GM19239 (cell line): ENCODE results near the gene FUT6.

ENCODE experiments used
- DNase-seq: peaks from one replicate; pipeline ENCODE4 v3.0.0; 2011; ENCODE audit warnings: low spot score; ENCODE audit not compliant: insufficient read length
- FAIRE-seq: peaks from 2 replicates; lab custom pipeline; 2011; peaks lifted over from hg19 to GRCh38; lab: Jason Lieb, UNC

The FUT6 gene

GRCh38 chr19:5809053-5809452 lies 30.4 kb downstream of the FUT6 start:
- FAIRE-seq (no peak), DNase-seq (no peak)

DNA sequence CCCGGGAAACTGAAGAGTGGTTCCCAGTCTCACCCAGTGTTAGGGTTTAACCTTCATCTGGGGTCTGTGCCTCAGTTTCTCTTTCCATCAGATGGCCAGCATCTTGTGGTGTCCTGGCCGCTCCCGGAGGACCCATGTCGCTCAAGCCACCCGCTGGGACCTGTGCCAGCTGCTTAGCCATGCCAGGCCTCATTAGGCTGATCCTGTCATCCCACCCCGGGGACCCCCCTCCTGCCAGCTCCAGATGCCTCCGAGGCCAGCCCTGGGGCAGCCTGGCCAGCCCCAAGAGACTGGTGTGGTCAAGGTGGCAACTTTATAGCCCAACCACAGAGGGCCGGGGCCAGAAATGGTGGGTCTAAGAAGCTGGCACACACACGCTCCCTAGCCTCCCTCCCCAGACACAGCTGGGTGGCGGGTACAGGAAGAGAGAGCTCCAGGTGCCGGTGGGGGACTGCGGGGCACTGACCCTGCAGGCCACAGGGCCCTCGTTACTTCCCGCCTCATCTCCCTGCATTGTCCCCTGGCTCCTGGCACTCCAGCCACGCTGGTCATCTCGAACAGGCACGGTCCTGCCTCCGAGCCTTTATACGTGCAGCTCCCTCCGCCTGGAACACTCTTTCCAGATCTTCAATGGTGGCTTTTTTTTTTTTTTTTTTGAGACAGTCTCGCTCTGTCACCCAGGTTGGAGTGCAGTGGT lies 31.2 kb downstream of the FUT6 start:
- DNase-seq: no peak
- FAIRE-seq: no peak

DNA sequence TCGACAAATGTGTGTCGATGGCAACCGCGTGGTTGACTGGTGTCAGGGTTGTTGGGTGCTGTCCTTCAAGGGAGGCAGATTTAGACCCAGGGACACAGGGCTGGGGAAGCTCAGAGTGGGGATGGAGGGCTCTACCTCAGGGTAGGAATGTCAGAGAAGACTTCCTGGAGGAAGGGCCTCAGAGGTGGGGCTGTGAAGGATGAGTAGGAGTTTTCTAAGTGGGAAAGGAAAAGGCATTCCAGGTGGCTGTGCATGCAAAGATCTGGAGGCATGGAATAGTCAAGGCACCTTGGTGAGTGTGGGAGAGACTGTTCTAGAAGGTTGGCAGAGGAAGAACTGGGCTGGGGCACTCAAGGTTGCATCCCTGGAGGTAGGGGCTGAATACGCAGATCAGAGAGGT lies 32.6 kb downstream of the FUT6 start:
- no peak for DNase-seq
- no peak for FAIRE-seq

GRCh38 chr19:5806133-5806489 lies 33.4 kb downstream of the FUT6 start:
- FAIRE-seq: no peak
- DNase-seq: no peak

GRCh38 chr19:5805462-5806132 lies 33.9 kb downstream of the FUT6 start:
- no peak for FAIRE-seq

GRCh38 chr19:5804516-5805461 lies 34.7 kb downstream of the FUT6 start, which contains the start of gene NRTN:
NRTN (plus strand) TSS chr19:5805067; CDS start chr19:5824166, 19,099 bp downstream.
- peak; percentile 86 for DNase-seq
- no peak for FAIRE-seq

More at GRCh38 chr19:5805462-5806132, 33.9 kb downstream of the FUT6 start:
- peak; percentile 58 for DNase-seq

GRCh38 chr19:5803752-5804515 lies 35.6 kb downstream of the FUT6 start:
- FAIRE-seq (peak; percentile 85), DNase-seq (peak; percentile 100)

DNA sequence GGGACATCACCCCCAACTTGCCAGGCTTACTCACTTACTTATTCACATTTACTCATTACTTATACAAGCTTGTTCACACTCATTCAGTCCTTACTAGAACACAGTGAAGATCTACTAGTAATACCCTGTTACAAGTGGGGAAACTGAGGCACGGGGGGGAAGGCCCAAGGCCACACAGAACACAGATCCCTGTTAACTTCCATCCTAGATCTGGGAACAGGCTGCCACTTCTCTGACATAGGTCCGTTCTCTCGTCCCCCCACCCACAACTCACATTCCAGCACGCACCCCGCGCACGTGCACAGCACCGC lies 36.1 kb downstream of the FUT6 start:
- FAIRE-seq: no peak

DNA sequence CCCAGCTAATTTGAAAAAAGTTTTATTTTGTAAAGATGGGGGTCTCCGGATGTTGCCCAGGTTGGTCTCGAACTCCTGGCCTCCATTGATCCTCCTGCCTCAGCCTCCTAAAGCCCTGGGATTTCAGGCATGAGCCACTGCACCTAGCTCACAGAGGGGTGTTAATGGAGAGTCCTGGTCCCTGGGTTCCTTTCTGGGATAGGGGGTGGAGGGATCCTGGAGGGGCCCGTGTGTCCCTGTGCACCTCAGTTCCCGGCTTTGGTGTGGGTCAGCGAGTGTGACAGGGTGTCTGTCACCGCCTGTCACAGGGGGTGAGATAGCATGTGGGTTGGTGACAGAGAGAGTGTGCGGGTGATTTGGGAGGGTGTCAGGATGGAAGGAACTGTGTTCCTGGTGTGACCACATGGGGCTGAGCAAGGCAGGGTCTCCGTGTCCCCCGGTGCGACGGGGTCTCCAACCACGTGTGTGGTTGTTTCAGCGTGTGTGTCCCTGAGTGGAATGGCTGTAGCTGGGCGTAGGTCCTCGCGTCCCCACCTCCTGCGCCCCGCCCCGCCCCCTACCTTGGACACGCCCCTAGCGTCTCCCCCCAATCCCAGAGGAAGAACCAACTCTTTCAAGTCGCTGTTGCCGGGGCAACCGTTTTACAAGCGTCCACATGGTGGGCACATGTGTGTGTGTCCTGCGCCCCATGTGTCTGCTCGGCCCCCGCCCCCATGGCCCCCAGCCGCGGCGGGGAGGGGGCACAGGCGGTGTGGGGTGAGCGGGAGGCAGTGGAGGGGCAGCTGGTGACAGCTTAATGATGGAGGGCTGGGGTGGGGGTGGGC lies 37.5 kb downstream of the FUT6 start:
- FAIRE-seq (no peak), DNase-seq (no peak)

More for the DNA sequence above, 36.1 kb downstream of the FUT6 start:
- DNase-seq: no peak

DNA sequence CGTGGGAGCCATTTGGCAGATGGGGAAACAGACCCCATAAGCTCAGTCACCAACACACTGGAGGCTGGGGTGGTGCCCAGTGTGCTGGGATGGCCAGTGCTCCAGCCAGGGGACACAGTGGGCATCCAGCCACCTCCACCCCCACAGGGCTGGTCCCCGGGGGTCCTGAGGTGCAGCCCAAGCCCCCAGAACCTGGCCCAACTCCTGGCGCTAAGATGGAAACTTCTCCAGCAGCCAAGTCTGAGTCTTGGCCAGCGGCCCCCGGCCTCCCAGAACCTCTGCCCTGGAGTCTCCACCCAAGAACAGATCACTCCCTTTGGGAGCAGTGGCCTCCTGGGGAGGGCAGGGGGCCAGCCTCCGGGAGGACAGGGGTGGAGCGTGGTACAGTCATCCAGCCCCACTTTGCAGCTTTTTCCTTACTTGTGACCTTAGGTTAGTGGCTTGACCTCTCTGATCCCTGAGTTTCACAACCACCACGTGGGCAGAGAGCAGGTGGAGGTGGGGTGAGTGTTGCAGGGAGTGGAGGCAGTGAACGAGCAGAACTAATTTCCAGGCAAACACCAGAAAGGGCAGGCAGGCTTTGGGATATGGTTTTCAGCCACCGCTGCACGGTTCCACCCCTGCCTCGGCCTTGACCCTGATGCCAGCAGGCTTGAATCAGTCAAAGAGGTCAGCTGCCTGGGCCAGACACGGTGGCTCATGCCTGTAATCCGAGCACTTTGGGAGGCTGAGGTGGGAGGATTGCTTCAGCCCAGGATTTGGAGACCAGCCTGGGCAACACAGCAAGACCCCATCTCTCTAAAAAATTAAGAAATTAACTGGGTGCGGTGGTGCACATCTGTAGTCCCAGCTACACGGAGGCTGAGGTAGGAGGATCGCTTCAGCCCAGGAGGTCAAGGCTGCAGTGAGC lies 38.9 kb downstream of the FUT6 start:
- DNase-seq (no peak), FAIRE-seq (no peak)

DNA sequence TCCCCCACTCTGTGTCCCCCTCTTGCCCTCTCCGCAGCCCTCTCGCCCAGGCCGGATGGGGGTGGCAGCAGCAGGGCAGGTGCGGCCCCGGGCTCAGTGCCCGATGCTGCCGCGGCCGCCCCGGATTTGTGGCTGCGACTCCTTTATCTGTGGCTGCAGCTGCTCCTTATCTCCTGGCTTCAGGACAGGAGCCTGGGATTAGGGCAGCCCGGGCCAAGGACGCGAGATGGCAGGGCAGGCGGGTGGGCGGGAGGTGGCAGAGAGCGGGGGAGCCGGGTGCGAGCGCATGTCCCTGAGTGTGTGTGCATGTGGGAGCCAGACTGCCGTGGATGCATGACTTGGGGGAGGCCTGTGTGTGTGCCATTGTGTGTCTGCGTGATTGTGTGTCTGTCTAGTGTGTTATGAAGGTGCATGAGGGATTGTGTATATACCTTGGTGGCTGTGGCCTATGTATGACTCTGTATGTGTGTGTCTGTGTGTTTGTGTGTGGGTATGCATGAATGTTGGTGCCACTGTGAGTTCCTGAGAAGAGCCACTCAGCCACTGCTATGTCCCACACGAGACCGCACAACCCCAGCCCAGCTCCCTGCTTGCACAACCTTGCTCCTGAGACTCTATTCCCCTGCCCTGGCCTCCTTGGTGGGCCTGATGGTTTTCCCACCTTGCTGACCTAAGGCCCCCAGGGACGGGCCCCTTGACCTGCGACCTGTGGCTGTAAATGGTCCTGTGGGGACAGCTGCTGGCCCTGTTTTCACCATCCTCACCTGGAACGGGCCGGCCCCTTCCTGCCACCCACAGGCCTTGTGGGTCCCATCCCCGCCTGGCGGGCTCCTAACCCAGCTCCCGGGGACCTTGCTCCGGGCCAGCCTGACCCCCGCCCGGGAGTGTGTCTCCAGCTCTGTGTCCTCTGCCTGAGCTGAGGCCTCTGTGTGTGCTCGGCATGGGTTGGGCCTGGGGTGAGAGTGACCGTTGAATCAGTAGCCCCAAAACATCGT lies 40.0 kb downstream of the FUT6 start:
- no peak for FAIRE-seq
- DNase-seq: no peak

GRCh38 chr19:5798244-5798643 lies 41.3 kb downstream of the FUT6 start:
- FAIRE-seq (no peak), DNase-seq (no peak)

DNA sequence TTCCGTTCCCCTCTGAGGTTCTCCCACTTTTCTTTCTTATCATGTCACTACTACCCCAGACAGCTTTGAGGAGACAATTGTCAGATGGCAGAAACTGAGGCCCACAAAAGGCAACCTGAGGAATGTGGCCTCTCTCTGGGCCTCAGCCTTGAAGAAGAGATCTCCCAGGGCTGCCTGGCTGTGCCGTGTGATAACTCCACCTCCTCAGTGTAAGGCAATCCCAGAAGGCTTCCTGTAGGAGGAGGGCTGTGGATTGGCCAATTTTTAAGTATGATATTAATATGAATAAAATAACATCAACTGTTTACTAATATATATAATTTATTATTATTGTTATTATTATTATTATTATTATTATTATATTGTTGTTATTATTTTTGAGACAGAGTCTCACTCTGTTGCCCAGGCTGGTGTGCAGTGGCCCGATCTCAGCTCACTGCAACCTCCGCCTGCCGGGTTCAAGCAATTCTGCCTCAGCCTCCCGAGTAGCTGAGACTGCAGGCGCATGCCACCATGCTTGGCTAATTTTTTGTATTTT lies 44.1 kb downstream of the FUT6 start:
- FAIRE-seq (no peak), DNase-seq (no peak)

- DNase-seq (no peak), FAIRE-seq (no peak)
These were observed 46.3 kb downstream of the FUT6 start for GRCh38 chr19:5793188-5793587.

DNA sequence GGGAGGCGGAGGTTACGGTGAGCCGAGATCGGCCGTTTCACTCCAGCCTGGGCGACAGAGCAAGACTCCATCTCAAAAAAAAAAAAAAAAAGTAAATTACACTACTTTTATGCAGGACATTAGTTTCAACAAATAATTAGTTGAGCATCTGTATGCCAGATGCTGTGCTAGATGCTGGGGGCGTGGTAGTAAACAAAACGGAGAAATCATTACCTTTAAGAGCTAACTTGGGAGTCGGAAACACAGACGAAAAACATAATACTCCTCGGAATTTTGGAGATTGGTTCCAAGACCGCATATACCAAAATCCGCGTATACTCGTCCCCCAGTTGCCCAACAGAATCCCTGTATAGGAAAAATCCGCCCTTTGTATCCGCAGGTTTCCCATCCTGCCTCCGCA lies 47.3 kb downstream of the FUT6 start:
- FAIRE-seq: no peak
- no peak for DNase-seq

DNA sequence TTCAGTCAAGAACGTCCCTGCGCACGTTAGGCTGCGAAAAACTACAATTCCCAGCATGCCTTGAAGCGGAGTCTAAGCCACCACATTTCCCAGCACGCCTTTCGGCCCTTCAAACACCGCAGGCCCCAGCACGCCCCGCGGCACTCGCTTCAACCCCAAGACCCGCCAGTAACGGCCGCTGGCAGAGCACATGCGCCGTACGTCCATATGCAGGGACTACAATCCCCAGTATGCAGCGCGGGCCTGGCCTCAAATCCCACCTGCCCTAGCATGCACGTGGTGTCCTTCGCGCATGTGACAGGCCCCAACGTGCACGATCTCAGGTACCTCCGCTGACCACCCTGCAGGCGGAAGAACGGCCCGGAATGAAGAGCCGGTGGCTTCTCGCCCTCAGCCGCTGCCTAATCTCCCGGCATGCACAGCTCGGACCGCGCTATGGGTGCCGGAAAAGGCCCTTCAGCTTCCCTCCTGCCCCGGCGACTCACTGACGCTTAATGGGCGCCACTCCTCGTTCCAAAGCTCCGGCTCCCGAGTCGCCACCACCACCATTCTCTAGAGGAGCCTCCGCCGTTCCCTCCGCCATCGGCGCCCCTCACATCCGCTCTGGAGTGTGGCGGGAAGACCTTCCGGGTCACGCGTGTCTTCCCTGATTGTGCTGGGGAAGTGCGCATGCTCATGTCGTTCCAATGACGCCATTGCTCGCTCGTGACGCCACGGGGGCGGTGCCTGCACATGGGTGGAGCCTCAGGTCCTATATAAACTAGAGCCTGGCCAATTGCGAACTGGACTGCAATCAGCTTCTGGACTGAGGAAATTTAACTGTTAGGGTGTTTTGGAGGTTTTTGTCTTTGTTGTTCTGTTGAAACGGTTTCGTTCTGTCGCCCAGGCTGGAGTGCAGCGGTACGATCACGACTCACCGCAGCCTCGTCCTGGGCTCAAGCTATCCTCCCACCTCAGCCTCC lies 48.7 kb downstream of the FUT6 start, which contains the start of gene DUS3L:
TSS of gene DUS3L (minus strand) at position 605 of the 962 bp plus-strand sequence. CDS start at position 583, 22 bp downstream.
- FAIRE-seq (peak; percentile 100), DNase-seq (peak; percentile 100)
